Measurements from ENCODE around the gene GSN.

DNA sequence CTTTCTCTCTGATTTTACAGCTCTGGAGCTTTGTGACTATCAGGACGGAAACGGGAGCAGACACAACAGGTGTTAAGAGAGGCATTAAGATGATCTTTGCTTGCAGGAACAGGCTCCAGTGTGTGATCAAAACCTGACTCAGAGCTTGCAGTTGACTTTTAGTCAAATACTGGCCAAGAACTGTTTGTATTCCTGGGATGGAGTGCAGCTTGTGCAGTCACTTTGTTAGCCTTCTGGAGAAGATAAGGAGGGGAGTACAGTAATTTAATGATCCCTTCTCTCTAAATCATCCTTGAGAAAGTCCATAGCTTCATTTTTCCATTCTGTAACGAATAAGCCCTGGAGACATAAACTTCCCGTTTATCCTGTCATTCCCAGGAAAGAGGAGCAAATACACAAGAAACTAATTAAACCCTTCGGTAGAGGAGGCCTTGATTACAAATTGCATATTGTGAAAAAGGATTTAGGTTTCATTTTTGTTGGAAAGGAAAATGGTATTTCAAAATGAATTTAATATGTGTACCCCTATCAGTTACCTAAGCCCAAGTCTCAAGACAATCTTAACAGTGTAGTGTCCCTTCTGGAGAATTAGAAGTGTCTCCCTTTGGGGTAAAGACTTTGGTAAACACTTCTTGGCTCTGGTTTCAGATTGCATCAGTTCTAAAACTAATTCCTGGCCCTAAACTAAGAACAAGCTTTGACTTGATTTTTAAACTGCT is 105.2 kb downstream of the GSN start:
- TF ChIP-seq, protein P1, sequence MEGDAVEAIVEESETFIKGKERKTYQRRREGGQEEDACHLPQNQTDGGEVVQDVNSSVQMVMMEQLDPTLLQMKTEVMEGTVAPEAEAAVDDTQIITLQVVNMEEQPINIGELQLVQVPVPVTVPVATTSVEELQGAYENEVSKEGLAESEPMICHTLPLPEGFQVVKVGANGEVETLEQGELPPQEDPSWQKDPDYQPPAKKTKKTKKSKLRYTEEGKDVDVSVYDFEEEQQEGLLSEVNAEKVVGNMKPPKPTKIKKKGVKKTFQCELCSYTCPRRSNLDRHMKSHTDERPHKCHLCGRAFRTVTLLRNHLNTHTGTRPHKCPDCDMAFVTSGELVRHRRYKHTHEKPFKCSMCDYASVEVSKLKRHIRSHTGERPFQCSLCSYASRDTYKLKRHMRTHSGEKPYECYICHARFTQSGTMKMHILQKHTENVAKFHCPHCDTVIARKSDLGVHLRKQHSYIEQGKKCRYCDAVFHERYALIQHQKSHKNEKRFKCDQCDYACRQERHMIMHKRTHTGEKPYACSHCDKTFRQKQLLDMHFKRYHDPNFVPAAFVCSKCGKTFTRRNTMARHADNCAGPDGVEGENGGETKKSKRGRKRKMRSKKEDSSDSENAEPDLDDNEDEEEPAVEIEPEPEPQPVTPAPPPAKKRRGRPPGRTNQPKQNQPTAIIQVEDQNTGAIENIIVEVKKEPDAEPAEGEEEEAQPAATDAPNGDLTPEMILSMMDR (IDR thresholded peaks at IDR 0.05), result no peak
- TF ChIP-seq POLR2A (IDR thresholded peaks at IDR 0.05), result no peak
